HG02852 (cell line): Measurements from ENCODE around the gene CBFA2T2.
"Not testable (repeated sequence)": the region's sequence is repeated elsewhere in the genome, so short reads cannot be mapped to it uniquely, and the experiment has no call there.

Experiments
- ATAC-seq: cut with Tn5 transposase; IDR thresholded peaks from one replicate; pipeline ENCODE4 v1.9.1; 2021; ENCODE audit warnings: mild to moderate bottlenecking, moderate library complexity; ENCODE audit not compliant: unreplicated experiment

Gene CBFA2T2

DNA sequence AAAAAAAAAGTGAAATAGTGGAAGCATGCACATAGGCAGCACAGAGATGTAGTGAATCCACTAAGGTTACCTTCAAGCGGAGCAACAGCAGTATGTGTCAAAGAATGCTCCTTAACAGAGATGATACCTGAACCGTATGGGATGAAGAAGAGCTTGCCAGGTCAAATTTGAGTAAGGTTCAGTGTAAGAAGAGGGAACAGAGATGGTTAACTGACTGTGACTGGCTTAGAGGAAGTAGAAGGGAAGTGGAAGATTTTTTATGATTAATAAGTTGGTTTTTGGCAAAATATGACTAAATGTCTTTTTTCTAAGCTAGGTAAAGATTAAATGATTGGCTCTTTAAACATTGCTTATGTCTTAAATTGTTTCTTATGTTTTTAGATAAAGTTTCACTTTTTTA lies 119.6 kb downstream of the CBFA2T2 start:
- no peak for ATAC-seq

DNA sequence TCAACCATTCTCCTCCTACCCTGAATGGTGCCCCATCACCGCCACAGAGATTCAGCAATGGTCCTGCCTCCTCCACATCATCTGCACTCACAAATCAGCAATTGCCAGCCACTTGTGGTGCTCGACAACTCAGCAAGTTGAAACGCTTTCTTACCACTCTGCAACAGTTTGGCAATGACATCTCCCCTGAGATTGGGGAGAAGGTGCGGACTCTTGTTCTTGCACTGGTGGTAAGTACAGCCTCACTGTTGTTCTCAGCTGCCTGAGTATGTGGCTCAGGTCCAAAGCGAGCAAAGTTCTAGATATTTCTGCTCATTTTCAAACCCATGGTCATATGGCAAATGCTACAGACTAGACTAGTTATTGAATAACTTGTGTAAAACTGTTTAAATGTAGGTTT lies 121.2 kb downstream of the CBFA2T2 start:
- no peak for ATAC-seq

DNA sequence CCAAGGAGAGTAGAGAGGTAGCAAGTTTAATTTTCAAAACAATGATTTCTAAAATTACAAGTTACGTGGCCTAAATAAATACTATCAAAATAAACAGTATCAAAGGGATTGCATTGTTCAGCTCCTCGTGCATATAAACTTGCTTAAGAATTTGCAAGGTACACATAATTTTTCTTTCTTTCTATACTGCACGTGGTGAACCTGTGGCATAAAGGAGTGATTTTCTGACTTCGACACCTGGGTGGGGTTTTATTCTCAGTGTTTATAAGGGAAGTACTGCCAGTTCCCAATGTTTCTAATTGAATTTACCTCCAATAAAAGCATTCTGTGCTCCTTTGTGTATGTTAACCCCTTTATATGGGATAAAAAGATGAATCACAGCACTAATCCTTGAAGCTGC lies 122.1 kb downstream of the CBFA2T2 start:
- ATAC-seq = no peak

DNA sequence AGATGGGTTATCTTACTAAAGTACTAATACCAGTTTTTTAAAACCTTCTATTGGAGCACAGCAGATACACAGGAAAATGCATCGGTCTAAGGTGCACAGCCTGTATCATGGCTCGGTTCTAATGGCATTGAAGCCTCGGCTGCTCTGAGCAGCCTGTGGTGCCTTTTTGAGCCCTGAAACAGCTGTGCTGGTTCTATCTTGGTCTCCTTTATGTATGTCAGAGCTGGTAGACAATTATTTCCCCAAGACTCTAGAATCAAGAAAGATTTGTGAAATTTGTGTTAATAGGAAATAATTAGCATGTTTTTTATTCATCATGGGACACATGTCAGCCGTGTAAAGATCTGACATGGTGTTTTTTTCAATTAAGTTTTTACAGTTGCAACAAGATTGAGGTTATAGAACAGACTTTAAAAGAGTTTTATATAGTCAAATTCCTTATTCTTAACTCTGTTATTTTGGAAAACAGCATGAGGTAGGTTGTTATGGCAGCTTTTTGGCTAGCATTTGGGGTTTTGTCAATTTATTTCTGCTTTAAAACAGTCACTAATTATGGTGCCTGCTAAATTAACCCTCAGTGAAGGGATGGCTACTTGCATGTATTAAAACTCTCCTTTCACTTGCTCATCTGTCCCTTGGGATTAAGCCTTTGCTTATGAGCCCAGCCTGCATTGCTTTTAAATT lies 132.0 kb downstream of the CBFA2T2 start:
- ATAC-seq = no peak

DNA sequence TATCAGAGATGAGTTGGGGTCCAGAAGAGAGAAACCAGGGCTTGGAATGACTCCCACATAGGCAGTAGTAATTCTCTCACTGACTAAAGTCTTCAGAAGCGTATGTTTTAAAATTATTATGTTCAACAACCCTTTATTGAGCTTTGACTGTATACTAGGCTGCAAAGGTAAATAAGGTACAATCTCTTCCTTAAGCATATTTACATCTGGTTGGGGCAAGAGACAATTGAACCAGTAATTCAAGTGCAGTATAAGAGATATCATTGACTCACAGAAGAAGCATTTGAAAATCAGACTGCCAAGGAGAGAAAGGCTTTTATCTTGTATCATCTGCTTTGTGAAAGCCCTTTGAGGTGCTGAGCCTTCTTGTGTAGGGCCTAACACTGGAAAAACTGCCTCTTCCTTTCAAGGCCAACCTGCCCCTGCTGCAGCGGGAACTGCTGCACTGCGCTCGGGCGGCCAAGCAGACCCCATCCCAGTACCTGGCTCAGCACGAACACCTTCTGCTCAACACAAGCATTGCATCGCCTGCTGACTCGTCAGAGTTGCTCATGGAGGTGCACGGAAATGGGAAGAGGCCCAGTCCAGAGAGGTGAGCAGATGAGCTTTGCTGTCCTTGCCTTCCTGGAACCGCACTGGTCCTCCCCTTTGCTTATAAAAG lies 132.9 kb downstream of the CBFA2T2 start:
- ATAC-seq = no peak

DNA sequence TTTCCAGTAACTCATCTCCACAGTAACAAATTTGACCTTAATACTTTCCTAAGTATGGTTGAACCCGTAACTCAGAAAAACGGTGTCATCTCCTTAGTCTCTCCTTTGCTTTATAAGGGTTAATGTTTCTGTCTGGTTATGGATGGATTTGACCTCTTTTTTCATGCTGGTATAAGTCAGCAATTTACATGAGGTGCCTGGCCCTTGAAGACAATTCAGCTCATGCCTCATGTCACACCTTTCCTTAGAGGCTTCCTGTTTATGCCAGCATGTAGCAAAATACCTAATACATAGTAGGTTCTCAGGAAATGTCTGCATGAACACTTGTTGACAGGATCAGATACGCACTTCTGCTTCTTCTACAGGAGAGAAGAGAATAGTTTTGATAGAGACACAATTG lies 134.5 kb downstream of the CBFA2T2 start:
- no peak for ATAC-seq

DNA sequence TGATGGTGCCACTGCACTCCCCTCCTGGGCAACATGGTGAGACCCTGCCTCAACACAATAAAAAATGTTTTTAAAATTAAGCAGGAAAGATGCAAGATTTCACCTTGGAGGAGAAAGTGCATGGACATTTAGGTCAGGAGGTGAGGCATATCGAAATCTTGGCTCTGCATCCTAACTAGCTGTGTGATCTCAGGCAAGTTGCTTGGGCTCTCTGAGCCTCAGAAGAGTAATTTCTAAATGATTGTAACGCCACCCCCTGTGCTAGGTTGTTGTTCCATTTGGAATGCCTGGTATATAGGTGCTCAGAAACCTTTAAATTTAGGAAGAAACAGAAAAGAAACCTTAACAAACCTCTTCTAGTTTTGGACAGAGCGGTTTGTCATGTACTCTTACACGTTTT lies 136.3 kb downstream of the CBFA2T2 start:
- ATAC-seq = no peak

DNA sequence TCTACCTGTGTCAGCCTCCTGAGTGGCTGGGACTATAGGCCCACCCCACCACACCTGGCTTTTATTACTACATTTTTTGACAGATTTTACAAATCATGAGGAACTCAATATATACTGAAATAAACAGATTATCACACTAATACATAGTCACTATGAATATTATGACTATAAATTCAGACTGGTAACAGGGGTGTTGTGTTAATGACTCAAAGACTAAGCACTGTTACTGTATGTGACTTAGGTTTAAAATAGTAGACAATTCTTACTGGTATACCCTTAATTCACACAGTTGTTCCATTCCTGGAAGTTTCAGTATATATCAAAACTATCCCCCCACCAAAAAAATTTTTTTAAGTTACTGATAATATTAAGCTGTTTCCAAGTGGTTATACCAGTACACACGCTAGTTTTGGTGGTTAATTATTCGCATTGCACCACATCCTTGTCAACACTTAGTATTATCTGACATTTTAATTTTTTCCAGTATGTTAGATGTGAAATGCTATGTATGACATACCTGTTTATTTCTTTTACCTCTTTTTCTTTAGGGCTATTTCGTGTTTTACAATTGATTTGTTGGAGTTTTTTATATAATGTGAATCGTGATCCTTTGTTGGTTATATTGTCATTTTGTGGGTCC lies 137.8 kb downstream of the CBFA2T2 start:
- no peak for ATAC-seq

DNA sequence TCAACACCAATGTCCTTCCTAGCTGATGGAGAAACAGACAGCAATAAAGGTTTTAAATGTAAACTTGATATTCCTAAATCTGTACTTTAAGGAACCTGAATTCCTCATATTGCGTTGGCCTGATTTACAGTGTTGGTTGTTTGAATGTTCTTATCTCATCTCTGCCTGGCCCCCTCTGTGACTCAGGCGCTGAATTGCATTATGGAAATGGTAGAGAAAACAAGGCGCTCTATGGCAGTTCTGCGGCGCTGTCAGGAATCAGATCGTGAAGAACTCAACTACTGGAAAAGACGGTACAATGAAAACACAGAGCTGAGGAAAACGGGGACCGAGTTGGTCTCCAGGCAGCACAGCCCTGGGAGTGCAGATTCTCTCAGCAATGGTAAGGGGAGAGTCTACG lies 139.6 kb downstream of the CBFA2T2 start:
- no peak for ATAC-seq

DNA sequence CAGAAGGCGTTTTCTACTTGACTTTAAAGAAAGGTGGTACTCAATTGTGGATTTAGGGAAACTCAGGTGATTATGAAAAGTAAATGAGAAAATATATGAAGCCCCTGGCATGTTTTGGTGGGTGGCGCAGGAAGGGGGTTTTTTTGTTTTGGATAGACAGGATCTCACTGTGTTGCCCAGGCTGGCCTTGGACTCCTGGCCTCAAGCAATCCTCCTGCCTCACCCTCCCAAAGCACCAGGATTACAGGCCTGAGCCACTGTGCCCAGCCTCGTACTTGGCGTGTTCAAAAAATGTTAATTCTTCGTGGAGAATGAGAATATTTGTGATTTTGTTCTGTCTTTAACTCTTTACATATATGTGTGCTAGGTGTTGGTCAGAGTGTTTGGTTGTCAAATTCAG lies 140.1 kb downstream of the CBFA2T2 start:
- ATAC-seq = no peak

DNA sequence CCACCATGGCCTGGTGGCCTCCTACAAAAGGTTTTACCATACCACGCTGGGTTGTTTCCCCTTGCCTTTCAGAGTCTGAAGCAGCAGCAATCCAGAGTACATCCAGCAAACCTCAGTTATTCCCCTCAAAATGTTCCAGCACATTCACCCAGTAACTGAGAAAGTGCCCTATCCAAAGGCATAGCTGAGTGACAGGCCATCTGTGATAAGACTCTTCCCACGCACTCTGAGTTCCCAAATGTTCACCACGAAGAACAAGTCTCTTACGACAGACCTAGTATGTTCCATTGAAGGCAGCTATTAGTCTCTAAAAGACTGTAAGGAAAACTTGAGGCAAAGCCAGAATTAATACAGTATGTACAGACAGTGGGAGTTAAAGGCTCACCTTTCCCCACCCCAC lies 140.6 kb downstream of the CBFA2T2 start:
- ATAC-seq = no peak

DNA sequence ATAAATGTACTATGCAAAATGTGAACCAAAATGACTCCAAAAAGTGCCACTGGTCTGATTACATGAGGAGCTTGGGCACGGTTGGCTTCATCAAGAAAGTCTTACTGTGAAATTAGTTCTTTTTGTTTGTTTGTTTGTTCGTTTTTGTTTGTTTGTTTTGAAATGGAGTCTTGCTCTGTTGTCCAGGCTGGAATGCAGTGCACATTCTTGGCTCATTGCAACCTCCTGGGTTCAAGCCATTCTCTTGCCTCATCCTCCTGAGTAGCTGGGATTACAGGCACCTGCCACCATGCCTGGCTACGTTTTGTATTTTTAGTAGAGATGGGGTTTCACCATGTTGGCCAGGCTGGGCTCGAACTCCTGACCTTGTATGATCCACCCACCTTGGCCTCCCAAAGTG lies 142.0 kb downstream of the CBFA2T2 start:
- not testable (repeated sequence) for ATAC-seq

DNA sequence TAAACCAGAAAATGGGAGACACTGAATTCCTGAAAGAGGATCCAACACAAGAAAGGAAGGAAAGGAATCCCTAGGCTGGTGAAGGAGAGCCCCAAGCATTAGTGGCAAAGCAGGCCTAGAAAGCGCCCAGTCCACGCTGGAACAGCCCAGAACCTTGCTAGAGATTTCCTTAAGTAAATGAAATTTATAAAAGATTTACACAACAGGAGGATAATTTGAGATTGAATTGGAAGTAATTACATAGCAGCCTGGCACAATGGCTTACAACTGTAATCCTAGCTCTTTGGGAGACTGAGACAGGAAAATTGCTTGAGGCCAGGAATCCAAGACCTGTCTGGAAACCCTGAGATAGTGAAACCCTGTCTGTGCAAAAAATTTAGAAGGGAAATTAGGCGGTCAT lies 145.4 kb downstream of the CBFA2T2 start:
- no peak for ATAC-seq

DNA sequence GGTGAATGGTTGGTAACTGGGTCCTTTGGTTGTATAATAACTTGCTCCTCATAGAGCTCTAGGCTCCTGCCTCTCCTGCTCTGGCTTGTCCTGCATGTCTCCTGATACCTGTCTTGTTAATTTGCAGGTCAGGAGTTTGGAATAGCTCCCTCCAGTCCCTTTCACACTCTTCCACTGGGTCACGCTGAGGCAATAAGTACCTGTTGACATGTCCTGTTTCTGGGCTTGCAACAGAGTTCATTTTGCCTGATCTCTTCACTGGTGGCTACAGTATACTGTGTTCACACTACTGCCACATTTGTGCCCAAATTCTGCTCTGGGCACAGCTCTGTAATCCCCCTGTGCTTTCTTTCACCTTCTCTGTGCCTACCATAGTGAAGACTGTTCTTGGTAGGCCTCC lies 146.9 kb downstream of the CBFA2T2 start:
- ATAC-seq = no peak

DNA sequence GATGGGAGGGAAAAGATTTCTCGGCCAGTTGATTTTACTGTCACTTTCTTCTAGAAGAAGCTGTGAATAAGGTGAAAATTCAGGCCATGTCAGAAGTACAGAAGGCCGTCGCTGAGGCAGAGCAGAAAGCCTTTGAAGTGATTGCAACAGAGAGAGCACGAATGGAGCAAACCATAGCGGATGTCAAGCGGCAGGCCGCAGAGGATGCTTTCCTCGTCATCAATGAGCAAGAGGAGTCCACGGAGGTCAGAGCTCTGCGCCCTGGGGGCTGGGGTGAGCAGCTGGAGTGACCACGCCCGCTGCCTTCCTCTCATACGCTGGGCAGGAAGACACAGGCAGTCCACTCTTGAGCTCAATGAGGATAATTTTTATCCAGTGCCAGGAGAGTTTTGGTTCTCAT lies 150.4 kb downstream of the CBFA2T2 start:
- no peak for ATAC-seq

DNA sequence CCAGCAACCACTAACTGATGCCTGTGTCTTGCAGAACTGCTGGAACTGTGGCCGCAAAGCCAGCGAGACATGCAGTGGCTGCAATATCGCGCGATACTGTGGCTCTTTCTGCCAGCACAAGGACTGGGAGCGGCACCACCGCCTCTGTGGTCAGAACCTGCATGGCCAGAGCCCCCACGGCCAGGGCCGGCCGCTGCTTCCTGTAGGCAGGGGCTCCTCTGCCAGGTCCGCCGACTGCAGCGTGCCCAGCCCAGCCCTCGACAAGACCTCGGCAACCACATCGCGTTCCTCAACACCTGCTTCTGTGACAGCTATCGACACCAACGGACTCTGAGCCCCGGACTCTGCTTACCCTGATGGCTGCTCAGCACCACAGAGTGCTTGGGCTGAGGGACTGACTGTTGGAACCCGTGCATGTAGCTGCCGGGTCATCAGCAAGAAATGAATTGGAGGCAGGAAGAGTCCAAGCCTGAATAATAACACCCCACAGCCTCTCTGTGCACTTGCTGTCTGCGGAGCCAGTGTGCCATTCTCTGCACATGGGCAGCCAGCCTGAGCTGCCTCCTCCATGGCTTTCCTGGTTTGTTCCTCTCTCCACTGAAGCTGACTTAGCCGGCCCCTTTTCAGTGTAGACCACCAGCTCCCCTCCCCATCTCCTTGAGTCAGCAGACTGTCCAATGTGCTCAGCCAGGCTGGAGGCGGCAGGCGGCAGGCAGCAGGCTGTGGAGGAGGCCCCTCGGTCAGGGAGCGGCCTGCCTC lies 154.6 kb downstream of the CBFA2T2 start:
- no peak for ATAC-seq

DNA sequence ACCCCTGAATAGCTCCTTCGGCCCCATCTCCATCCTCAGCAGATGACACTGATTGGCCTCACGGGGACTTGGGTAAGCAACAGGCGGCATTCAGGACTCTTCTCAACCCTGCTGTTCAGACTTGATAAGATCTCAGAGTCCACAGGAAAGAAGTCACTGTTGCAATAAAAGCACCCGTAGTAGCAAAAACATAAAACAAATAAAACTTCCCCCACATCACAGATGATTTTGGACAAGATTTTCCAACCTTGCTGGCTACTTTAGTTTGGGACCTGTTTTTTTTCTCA lies 155.1 kb downstream of the CBFA2T2 start:
- ATAC-seq = no peak

DNA sequence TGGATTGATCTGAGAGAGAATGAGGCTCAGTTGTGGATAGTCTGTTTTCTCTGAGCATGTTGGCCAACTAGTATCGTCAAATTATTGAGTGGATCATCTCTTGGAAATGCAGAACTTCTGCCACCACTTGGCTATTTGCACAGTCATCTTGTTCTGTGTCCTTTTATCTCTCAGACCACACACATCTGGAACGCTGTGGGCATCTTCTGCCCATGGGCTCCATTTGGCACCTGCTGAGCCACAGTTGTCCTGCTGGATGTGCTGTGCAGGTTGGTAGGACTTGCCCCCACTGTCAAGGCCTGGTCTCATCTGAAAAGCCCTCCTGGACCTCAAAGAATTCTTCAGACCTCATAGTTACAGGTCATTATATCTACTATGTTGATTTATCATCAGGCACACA lies 155.5 kb downstream of the CBFA2T2 start:
- ATAC-seq = no peak

DNA sequence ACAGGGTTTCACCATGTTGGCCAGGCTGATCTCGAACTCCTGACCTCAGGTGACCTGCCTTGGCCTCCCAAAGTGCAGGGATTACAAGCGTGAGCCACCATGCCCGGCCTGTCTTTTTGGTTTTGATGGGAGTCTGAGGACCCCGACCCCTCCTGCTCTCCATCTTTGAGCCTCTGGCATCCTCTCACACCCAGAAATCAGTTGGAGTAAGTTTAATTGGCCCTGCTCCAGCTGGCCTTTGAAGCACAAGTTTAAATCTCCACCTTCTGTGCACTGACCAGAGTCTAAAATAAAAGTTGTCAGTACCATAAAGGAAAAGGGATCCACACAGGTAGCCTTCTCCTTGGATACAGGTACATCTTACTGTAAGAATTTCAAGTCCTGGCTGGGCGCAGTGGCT lies 156.3 kb downstream of the CBFA2T2 start:
- ATAC-seq = no peak

DNA sequence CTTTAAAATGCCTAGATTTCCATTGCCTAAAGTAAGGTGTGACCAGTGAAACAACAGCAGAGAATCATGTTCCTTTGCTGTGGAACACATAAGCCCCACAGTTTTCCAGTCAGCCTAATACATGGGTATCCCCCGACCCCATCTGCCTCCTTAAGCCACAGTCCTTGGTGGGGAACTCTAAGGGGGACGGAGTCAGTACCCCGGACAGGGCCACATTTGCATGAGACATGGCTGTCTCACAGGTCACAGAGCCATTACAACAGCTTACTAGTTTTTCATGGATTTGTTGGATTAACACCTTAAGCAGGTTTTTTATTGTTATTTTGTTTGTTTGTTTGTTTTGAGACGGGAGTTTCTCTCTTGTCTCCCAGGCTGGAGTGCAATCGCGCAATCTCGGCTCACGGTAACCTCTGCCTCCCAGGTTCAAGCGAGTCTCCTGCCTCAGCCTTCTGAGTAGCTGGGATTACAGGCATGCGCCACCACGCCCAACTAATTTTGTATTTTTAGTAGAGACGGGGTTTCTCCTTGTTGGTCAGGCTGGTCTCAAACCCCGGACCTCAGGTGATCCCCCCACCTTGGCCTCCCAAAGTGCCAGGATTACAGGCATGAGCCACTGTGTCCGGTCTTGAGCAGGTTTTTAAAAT lies 157.2 kb downstream of the CBFA2T2 start:
- not testable (repeated sequence) for ATAC-seq

DNA sequence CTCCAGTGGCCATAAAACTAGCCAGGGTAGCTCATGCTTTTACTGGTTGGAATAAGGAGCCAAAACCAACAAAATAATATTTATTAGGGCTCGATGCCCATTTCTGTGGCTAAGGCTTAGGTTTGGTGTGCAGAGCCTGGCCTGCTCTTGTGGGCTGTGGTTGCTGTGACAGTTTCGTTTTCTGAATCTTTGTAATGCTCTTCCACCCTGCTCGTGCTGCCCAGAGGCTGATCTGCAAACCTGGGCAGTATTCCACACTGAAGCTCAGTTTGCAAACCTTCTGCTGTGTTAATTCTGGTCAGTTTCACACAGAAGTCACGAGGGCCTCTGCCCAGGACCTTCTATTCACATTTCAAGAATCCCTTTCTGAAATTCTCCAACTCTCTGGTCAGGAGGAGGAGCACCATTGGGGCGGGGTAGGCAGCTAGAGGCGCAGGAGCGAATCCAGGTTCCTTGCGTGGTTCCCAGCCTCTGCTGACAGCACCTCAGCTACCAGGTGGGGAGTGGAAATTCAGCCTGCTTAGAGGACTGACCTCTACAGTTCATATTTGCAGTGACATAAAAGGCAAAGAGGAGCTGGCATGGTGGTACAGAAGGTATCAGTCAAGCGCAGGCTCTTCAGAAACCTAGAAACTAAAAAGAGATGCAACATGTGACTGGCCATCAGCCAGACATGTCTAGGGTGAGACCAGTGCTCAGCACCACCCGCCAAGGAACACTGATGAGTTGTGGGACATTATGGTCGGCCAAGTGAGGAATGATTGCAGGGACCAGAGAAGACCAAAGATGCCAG lies 157.9 kb downstream of the CBFA2T2 start:
- ATAC-seq = no peak
